Activated B cell treated with CpG ODN at 0.5 μM for 24 hours (primary cell): ENCODE data around the gene NMNAT2. TPM values are rescaled to one million over a fixed set of nuclear protein-coding genes. Genes with fewer than 3 reads are reported as not detected.

Experiments
- ATAC-seq: fragments of 200-7000 bp; cut with Tn5 transposase; one replicate; pipeline ENCODE4 v1.10.0; 2021; ENCODE audit warnings: low read depth, mild to moderate bottlenecking, moderate library complexity
- CTCF ChIA-PET: fragments of 350-600 bp; sonication (Branson Sonifier 250); formaldehyde crosslinking; loops from one replicate; lab custom pipeline; 2021; ENCODE audit warnings: antibody characterized with exemption; lab: Charles Lee
- POLR2A ChIA-PET: fragments of 350-600 bp; sonication (Branson Sonifier 250); formaldehyde crosslinking; loops from one replicate; lab custom pipeline; 2021; ENCODE audit warnings: antibody characterized with exemption; lab: Charles Lee
- DNase-seq: peaks from one replicate; pipeline ENCODE4 v3.0.0; 2022
- H3K27ac Mint-ChIP-seq: one replicate; pipeline ENCODE4 v1.8.0; 2020; ENCODE audit warnings: mixed read lengths
- H3K27me3 Mint-ChIP-seq: one replicate; pipeline ENCODE4 v1.8.0; 2021; ENCODE audit warnings: mixed read lengths
- H3K36me3 Mint-ChIP-seq: one replicate; pipeline ENCODE4 v1.8.0; 2021; ENCODE audit warnings: low read depth, mixed read lengths
- H3K4me1 Mint-ChIP-seq: one replicate; pipeline ENCODE4 v1.8.0; 2021; ENCODE audit warnings: mixed read lengths
- H3K4me3 Mint-ChIP-seq: one replicate; pipeline ENCODE4 v1.8.0; 2020; ENCODE audit warnings: mild to moderate bottlenecking, mixed read lengths
- H3K9me3 Mint-ChIP-seq: one replicate; pipeline ENCODE4 v1.8.0; 2020; ENCODE audit warnings: mixed read lengths
- CTCF ChIP-seq: fragments of 200-600 bp; IDR thresholded peaks from one replicate; pipeline ENCODE4 v1.8.0; 2022; ENCODE audit warnings: antibody characterized with exemption, mild to moderate bottlenecking
- intact Hi-C: fragments of 100-400 bp; cut with micrococcal nuclease; formaldehyde crosslinking; loops from one replicate; pipeline ENCODE4 v1.15.1; 2024
- total RNA-seq: library from RNA; stranded (reverse); gene quantifications from 2 replicates; pipeline ENCODE4 v1.2.3, GENCODE V29; 2022

Gene NMNAT2
- total RNA-seq, 1 donor from 2014 or later: not detected

- Mint-ChIP-seq H3K36me3 (no peaks in the 10 kb centered on the region), H3K27me3 (peaks cover 2% of the 10 kb centered on the region), H3K4me1 (no peaks in the 10 kb centered on the region), H3K27ac (no peak overlapping the region), H3K9me3 (no peaks in the 10 kb centered on the region), H3K4me3 (no peak overlapping the region)
- ChIA-PET CTCF (no interaction called here), POLR2A (no interaction called here)
- DNase-seq: no peak
- intact Hi-C loops: no loop called here
- ATAC-seq: no peak
- no peak for TF ChIP-seq CTCF
Measured at GRCh38 chr1:183449223-183449770, 31.1 kb upstream of the NMNAT2 start.

- Mint-ChIP-seq H3K9me3 (no peaks in the 10 kb centered on the region), H3K27me3 (no peaks in the 10 kb centered on the region), H3K4me1 (no peaks in the 10 kb centered on the region), H3K36me3 (no peaks in the 10 kb centered on the region), H3K4me3 (no peak overlapping the region), H3K27ac (no peak overlapping the region)
- no peak for DNase-seq
- ChIA-PET POLR2A (no interaction called here), CTCF (no interaction called here)
- intact Hi-C loops: no loop called here
- TF ChIP-seq CTCF: no peak
- no peak for ATAC-seq
Measured at GRCh38 chr1:183444243-183444642, 26.1 kb upstream of the NMNAT2 start.

GRCh38 chr1:183443466-183443865, 25.3 kb upstream of the NMNAT2 start:
- DNase-seq: no peak
- no peaks in the 10 kb centered on the region for H3K27me3 Mint-ChIP-seq
- ChIA-PET POLR2A (no interaction called here), CTCF (no interaction called here)
- no peaks in the 10 kb centered on the region for H3K4me1 Mint-ChIP-seq
- no peaks in the 10 kb centered on the region for H3K9me3 Mint-ChIP-seq
- no peak overlapping the region for H3K27ac Mint-ChIP-seq
- H3K36me3 Mint-ChIP-seq: no peaks in the 10 kb centered on the region
- no peak for TF ChIP-seq CTCF
- H3K4me3 Mint-ChIP-seq: no peak overlapping the region
- no peak for ATAC-seq
- intact Hi-C loops: no loop called here

- POLR2A ChIA-PET: no interaction called here
Measured at GRCh38 chr1:183443011-183443410, 24.8 kb upstream of the NMNAT2 start.

GRCh38 chr1:183438060-183438459, 19.9 kb upstream of the NMNAT2 start:
- no peaks in the 10 kb centered on the region for H3K36me3 Mint-ChIP-seq
- intact Hi-C loops: no loop called here
- H3K27me3 Mint-ChIP-seq: peaks cover 14% of the 10 kb centered on the region
- POLR2A ChIA-PET: no interaction called here
- no peak for ATAC-seq
- H3K4me3 Mint-ChIP-seq: no peak overlapping the region
- no peaks in the 10 kb centered on the region for H3K9me3 Mint-ChIP-seq
- H3K27ac Mint-ChIP-seq: no peak overlapping the region
- TF ChIP-seq CTCF: no peak
- CTCF ChIA-PET: no interaction called here
- H3K4me1 Mint-ChIP-seq: no peaks in the 10 kb centered on the region
- no peak for DNase-seq

More at GRCh38 chr1:183443011-183443410, 24.8 kb upstream of the NMNAT2 start:
- ATAC-seq (no peak), DNase-seq (no peak)
- no peak for TF ChIP-seq CTCF
- CTCF ChIA-PET: no interaction called here
- no peaks in the 10 kb centered on the region for H3K36me3 Mint-ChIP-seq
- H3K27me3 Mint-ChIP-seq: peaks cover 3% of the 10 kb centered on the region
- no peaks in the 10 kb centered on the region for H3K9me3 Mint-ChIP-seq
- H3K27ac Mint-ChIP-seq: no peak overlapping the region
- intact Hi-C loops: no loop called here
- H3K4me1 Mint-ChIP-seq: no peaks in the 10 kb centered on the region
- no peak overlapping the region for H3K4me3 Mint-ChIP-seq
